ENCODE measurements around the gene TRAPPC3. TPM values are rescaled to one million over a fixed set of nuclear protein-coding genes. Genes with fewer than 3 reads are reported as not detected.

Gene TRAPPC3
- total RNA-seq, 1 donor from 2014 or later: 106 TPM

- no peak for DNase-seq (ENCODE audit: low read depth, low spot score)
Observed at GRCh38 chr1:36100376-36100775, 48.9 kb downstream of the TRAPPC3 start.

GRCh38 chr1:36099681-36100341 lies 49.5 kb downstream of the TRAPPC3 start:
- no peak for DNase-seq (ENCODE audit: low read depth, low spot score)

- DNase-seq (ENCODE audit: low read depth, low spot score): no peak
Observed at GRCh38 chr1:36098650-36099365, 50.5 kb downstream of the TRAPPC3 start.

GRCh38 chr1:36097693-36098585 lies 51.3 kb downstream of the TRAPPC3 start:
- no peak for DNase-seq (ENCODE audit: low read depth, low spot score)

- no peak for DNase-seq (ENCODE audit: low read depth, low spot score)
Observed at GRCh38 chr1:36096500-36097432, 52.5 kb downstream of the TRAPPC3 start.

- DNase-seq (ENCODE audit: low read depth, low spot score): no peak
Observed at GRCh38 chr1:36095760-36096405, 53.4 kb downstream of the TRAPPC3 start.

- DNase-seq (ENCODE audit: low read depth, low spot score): no peak
Observed at GRCh38 chr1:36094621-36095061, 54.6 kb downstream of the TRAPPC3 start.

- DNase-seq (ENCODE audit: low read depth, low spot score): no peak
Observed at GRCh38 chr1:36093929-36094328, 55.4 kb downstream of the TRAPPC3 start.

- no peak for DNase-seq (ENCODE audit: low read depth, low spot score)
Observed at GRCh38 chr1:36093226-36093625, 56.1 kb downstream of the TRAPPC3 start.

- DNase-seq (ENCODE audit: low read depth, low spot score): no peak
Observed at GRCh38 chr1:36092798-36093185, 56.5 kb downstream of the TRAPPC3 start.

GRCh38 chr1:36092166-36092797 lies 57.0 kb downstream of the TRAPPC3 start:
- no peak for DNase-seq (ENCODE audit: low read depth, low spot score)

GRCh38 chr1:36091698-36092097 lies 57.6 kb downstream of the TRAPPC3 start:
- DNase-seq (ENCODE audit: low read depth, low spot score): no peak

- no peak for DNase-seq (ENCODE audit: low read depth, low spot score)
Observed at GRCh38 chr1:36091141-36091540, 58.1 kb downstream of the TRAPPC3 start.

GRCh38 chr1:36089393-36090121 lies 59.7 kb downstream of the TRAPPC3 start:
- no peak for DNase-seq (ENCODE audit: low read depth, low spot score)

- DNase-seq (ENCODE audit: low read depth, low spot score): peak; percentile 59
Observed at GRCh38 chr1:36088577-36089392, 60.5 kb downstream of the TRAPPC3 start, which contains the start of gene ADPRS. ADPRS (plus strand) TSS chr1:36088892; CDS start chr1:36088905, 13 bp downstream.

- DNase-seq (ENCODE audit: low read depth, low spot score): no peak
Observed at GRCh38 chr1:36088265-36088576, 61.1 kb downstream of the TRAPPC3 start.

- DNase-seq (ENCODE audit: low read depth, low spot score): no peak
Observed at GRCh38 chr1:36087233-36088123, 61.8 kb downstream of the TRAPPC3 start.

All from pulmonary artery endothelial cell (primary cell).